Osteocyte (in vitro differentiated cells): Measurements from ENCODE around the gene EGR2. TPM values are rescaled to one million over a fixed set of nuclear protein-coding genes. Genes with fewer than 3 reads are reported as not detected.
A peak's percentile ranks its signal among the peaks of the same experiment; 100 is the strongest.

Source experiments
- DNase-seq: peaks from one replicate; pipeline ENCODE4 v3.0.0; 2021; ENCODE audit warnings: mixed read lengths; ENCODE audit not compliant: unreplicated experiment; ENCODE audit errors: extremely low spot score
- H3K27ac Mint-ChIP-seq: one replicate; pipeline ENCODE4 v1.8.0; 2021; ENCODE audit warnings: mild to moderate bottlenecking, mixed read lengths; ENCODE audit not compliant: unreplicated experiment
- H3K27me3 Mint-ChIP-seq: one replicate; pipeline ENCODE4 v1.8.0; 2021; ENCODE audit warnings: mixed read lengths; ENCODE audit not compliant: unreplicated experiment
- H3K36me3 Mint-ChIP-seq: one replicate; pipeline ENCODE4 v1.8.0; 2021; ENCODE audit warnings: mixed read lengths; ENCODE audit not compliant: unreplicated experiment
- H3K4me1 Mint-ChIP-seq: one replicate; pipeline ENCODE4 v1.8.0; 2021; ENCODE audit warnings: mixed read lengths; ENCODE audit not compliant: unreplicated experiment
- H3K4me3 Mint-ChIP-seq: one replicate; pipeline ENCODE4 v1.8.0; 2021; ENCODE audit warnings: mild to moderate bottlenecking, moderate library complexity, mixed read lengths; ENCODE audit not compliant: unreplicated experiment
- H3K9me3 Mint-ChIP-seq: one replicate; pipeline ENCODE4 v1.8.0; 2021; ENCODE audit warnings: mixed read lengths; ENCODE audit not compliant: unreplicated experiment
- CTCF ChIP-seq: fragments of 200-600 bp; sonication (generic); IDR thresholded peaks from 2 replicates; pipeline ENCODE4 v1.5.0; 2021; ENCODE audit warnings: antibody characterized with exemption, mild to moderate bottlenecking, moderate library complexity
- total RNA-seq: library from RNA; stranded (reverse); gene quantifications from 2 replicates; pipeline ENCODE4 v1.2.1, GENCODE V29; 2021

EGR2 gene
- total RNA-seq, 1 donor from 2014 or later = 11.7 TPM

GRCh38 chr10:62856021-62856420 is 39.9 kb upstream of the EGR2 start:
- DNase-seq = no peak
- Mint-ChIP-seq H3K27ac (no peak overlapping the region), H3K4me1 (no peaks in the 10 kb centered on the region), H3K27me3 (peaks cover 31% of the 10 kb centered on the region), H3K36me3 (no peaks in the 10 kb centered on the region), H3K9me3 (no peaks in the 10 kb centered on the region), H3K4me3 (no peak overlapping the region)
- TF ChIP-seq CTCF = no peak

- Mint-ChIP-seq H3K36me3 (no peaks in the 10 kb centered on the region), H3K9me3 (no peaks in the 10 kb centered on the region), H3K4me3 (no peak overlapping the region), H3K27me3 (peaks cover 28% of the 10 kb centered on the region), H3K4me1 (no peaks in the 10 kb centered on the region), H3K27ac (no peak overlapping the region)
- no peak for DNase-seq
- no peak for TF ChIP-seq CTCF
Measured at GRCh38 chr10:62853710-62854109, 37.5 kb upstream of the EGR2 start.

- no peak for DNase-seq
- Mint-ChIP-seq H3K36me3 (no peaks in the 10 kb centered on the region), H3K4me1 (no peaks in the 10 kb centered on the region), H3K27ac (no peak overlapping the region), H3K9me3 (no peaks in the 10 kb centered on the region), H3K27me3 (peaks cover 28% of the 10 kb centered on the region), H3K4me3 (no peak overlapping the region)
- no peak for TF ChIP-seq CTCF
Measured at GRCh38 chr10:62852961-62853702, 37.0 kb upstream of the EGR2 start.

GRCh38 chr10:62851442-62851841 is 35.3 kb upstream of the EGR2 start:
- no peak overlapping the region for H3K27ac Mint-ChIP-seq
- H3K27me3 Mint-ChIP-seq = peaks cover 25% of the 10 kb centered on the region
- TF ChIP-seq CTCF = peak; percentile 15
- DNase-seq = no peak
- no peaks in the 10 kb centered on the region for H3K36me3 Mint-ChIP-seq
- no peaks in the 10 kb centered on the region for H3K4me1 Mint-ChIP-seq
- peaks cover 15% of the 10 kb centered on the region for H3K9me3 Mint-ChIP-seq
- H3K4me3 Mint-ChIP-seq = no peak overlapping the region

GRCh38 chr10:62850646-62851045 is 34.5 kb upstream of the EGR2 start:
- no peak for TF ChIP-seq CTCF
- H3K4me3 Mint-ChIP-seq = no peak overlapping the region

More at GRCh38 chr10:62850646-62851045, 34.5 kb upstream of the EGR2 start:
- Mint-ChIP-seq H3K27ac (no peak overlapping the region), H3K4me1 (no peaks in the 10 kb centered on the region), H3K36me3 (no peaks in the 10 kb centered on the region), H3K27me3 (peaks cover 18% of the 10 kb centered on the region), H3K9me3 (peaks cover 15% of the 10 kb centered on the region)
- no peak for DNase-seq
